ENCODE data around the gene ANKRD13D. TPM values are rescaled to one million over a fixed set of nuclear protein-coding genes. Genes with fewer than 3 reads are reported as not detected.

Gene ANKRD13D
- total RNA-seq, 1 donor, result 34.4 TPM

DNA sequence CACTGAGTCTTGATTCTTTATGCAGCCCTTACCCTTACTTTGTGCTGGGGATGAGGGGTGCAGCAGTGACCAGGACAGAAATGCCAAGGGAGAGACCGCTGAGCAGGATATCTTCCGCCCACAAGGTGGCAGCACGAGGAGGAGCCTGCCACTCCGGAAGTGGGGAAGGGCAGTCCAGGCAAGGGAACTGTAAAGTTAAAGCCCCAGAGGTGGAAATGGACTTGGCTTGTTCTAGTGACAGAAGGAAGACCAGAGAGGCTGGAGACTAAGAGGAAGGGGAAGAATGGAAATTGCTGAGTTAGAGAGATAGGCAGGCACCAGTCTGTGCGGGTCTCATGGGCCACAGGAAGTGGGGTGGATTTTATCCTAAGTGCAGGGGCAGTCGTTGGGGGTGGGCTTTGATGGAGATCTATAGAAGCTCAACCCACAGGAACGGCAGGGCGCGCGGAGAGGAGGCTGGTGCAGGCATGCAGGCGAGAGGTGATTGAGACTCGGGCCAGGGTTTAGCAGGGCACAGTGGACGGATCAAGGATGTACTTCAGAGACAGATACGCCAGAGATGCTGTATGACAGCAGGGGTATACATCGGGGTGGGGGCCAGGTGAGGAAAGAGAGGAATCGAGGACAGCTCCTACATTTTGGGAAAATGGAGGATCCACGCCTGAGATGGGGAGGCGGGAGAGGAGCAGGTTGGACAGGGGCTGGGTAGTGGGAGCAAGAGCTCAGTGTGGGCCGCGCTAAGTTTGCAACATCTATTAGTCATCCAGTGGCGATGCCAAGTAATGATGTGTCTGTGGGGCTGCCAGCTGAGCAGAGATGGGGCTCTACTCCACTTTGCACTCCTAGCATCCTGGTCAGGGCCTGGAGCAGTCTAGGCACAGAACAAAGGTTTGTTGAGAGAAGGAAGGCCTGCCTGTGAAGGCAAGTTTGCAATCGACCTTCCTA is 26.1 kb upstream of the ANKRD13D start:
- Histone ChIP-seq H3K9me3 (ENCODE audit: low read depth, low read length) (no peaks in the 10 kb centered on the region), H3K27ac (ENCODE audit: low read depth, low read length) (peak overlapping the region; percentile 37), H3K36me3 (ENCODE audit: insufficient read depth, low read length) (peaks cover 4% of the 10 kb centered on the region), H3K4me1 (ENCODE audit: insufficient read depth, low read length) (peaks cover 32% of the 10 kb centered on the region), H3K79me2 (ENCODE audit: insufficient read depth, low read length) (peaks cover 19% of the 10 kb centered on the region), H3K4me2 (ENCODE audit: insufficient read depth, low read length) (peak overlapping the region; percentile 42), H3K4me3 (ENCODE audit: insufficient read depth, low read length) (peak overlapping the region; percentile 18), H4K20me1 (ENCODE audit: insufficient read depth, low read length) (peaks cover 16% of the 10 kb centered on the region), H3K27me3 (ENCODE audit: insufficient read depth, low read length) (no peaks in the 10 kb centered on the region), H2AFZ (ENCODE audit: low read length) (peak overlapping the region; percentile 36)
- TF ChIP-seq, protein P1, sequence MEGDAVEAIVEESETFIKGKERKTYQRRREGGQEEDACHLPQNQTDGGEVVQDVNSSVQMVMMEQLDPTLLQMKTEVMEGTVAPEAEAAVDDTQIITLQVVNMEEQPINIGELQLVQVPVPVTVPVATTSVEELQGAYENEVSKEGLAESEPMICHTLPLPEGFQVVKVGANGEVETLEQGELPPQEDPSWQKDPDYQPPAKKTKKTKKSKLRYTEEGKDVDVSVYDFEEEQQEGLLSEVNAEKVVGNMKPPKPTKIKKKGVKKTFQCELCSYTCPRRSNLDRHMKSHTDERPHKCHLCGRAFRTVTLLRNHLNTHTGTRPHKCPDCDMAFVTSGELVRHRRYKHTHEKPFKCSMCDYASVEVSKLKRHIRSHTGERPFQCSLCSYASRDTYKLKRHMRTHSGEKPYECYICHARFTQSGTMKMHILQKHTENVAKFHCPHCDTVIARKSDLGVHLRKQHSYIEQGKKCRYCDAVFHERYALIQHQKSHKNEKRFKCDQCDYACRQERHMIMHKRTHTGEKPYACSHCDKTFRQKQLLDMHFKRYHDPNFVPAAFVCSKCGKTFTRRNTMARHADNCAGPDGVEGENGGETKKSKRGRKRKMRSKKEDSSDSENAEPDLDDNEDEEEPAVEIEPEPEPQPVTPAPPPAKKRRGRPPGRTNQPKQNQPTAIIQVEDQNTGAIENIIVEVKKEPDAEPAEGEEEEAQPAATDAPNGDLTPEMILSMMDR (IDR thresholded peaks at IDR 0.05; ENCODE audit: extremely low read depth, low read depth, low read length), result peak; percentile 92
- peak; percentile 99 for DNase-seq (ENCODE audit: insufficient read length, low spot score, missing footprints)

DNA sequence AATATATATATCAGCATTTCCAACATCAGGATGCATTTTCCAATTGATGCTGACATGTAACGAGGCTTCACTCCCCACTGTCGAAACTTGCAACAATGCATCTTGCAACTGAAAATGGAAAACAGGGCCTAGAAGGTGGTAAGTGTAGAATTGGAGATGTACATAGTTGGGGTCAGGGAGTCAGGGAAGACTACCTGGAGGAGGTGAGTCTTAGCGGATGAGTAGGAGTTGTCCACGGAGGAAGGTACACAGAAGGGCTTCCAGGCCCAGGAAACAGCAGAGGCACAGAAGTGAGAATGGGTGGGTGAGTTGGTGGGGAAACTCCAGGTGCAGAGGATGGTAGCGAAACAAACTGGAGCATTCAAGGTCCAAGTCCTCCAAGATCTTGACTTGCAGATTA is 24.8 kb upstream of the ANKRD13D start:
- peaks cover 34% of the 10 kb centered on the region for H3K4me1 ChIP-seq (ENCODE audit: insufficient read depth, low read length)

GRCh38 chr11:67264877-67265632 is 24.0 kb upstream of the ANKRD13D start:
- TF ChIP-seq, protein P1 (IDR thresholded peaks at IDR 0.05; ENCODE audit: extremely low read depth, low read depth, low read length), result no peak
- Histone ChIP-seq H3K79me2 (ENCODE audit: insufficient read depth, low read length) (peaks cover 40% of the 10 kb centered on the region), H3K4me3 (ENCODE audit: insufficient read depth, low read length) (no peak overlapping the region), H3K4me1 (ENCODE audit: insufficient read depth, low read length) (peaks cover 42% of the 10 kb centered on the region), H2AFZ (ENCODE audit: low read length) (no peak overlapping the region), H3K9me3 (ENCODE audit: low read depth, low read length) (no peaks in the 10 kb centered on the region), H3K27ac (ENCODE audit: low read depth, low read length) (no peak overlapping the region), H3K27me3 (ENCODE audit: insufficient read depth, low read length) (no peaks in the 10 kb centered on the region), H3K36me3 (ENCODE audit: insufficient read depth, low read length) (peaks cover 8% of the 10 kb centered on the region), H4K20me1 (ENCODE audit: insufficient read depth, low read length) (peaks cover 29% of the 10 kb centered on the region), H3K4me2 (ENCODE audit: insufficient read depth, low read length) (no peak overlapping the region)
- DNase-seq (ENCODE audit: insufficient read length, low spot score, missing footprints), result peak; percentile 86

More for the DNA sequence above, 24.8 kb upstream of the ANKRD13D start:
- H4K20me1 ChIP-seq (ENCODE audit: insufficient read depth, low read length), result peaks cover 21% of the 10 kb centered on the region
- peaks cover 32% of the 10 kb centered on the region for H3K79me2 ChIP-seq (ENCODE audit: insufficient read depth, low read length)
- H3K27ac ChIP-seq (ENCODE audit: low read depth, low read length), result no peak overlapping the region
- peak; percentile 29 for DNase-seq (ENCODE audit: insufficient read length, low spot score, missing footprints)
- H3K27me3 ChIP-seq (ENCODE audit: insufficient read depth, low read length), result no peaks in the 10 kb centered on the region
- no peaks in the 10 kb centered on the region for H3K9me3 ChIP-seq (ENCODE audit: low read depth, low read length)
- H3K36me3 ChIP-seq (ENCODE audit: insufficient read depth, low read length), result peaks cover 8% of the 10 kb centered on the region
- no peak overlapping the region for H3K4me3 ChIP-seq (ENCODE audit: insufficient read depth, low read length)
- H2AFZ ChIP-seq (ENCODE audit: low read length), result no peak overlapping the region
- H3K4me2 ChIP-seq (ENCODE audit: insufficient read depth, low read length), result no peak overlapping the region
- TF ChIP-seq, protein P1 (IDR thresholded peaks at IDR 0.05; ENCODE audit: extremely low read depth, low read depth, low read length), result no peak

All from osteoblast (primary cell).